HepG2 (cell line): Measurements from ENCODE around the gene TMTC1. TPM values are rescaled to one million over a fixed set of nuclear protein-coding genes. Genes with fewer than 3 reads are reported as not detected.

ENCODE experiments used
- HNRNPK ChIP-seq: fragments of 200-400 bp; formaldehyde crosslinking; IDR thresholded peaks from 2 replicates; pipeline ENCODE4 v1.6.1; 2018; ENCODE audit warnings: low read length, low read depth, moderate library complexity, mild to moderate bottlenecking; ENCODE audit not compliant: poor library complexity, severe bottlenecking
- MIER2 ChIP-seq: IDR thresholded peaks from 2 replicates; pipeline ENCODE4 v1.6.1; 2016; ENCODE audit warnings: missing biosample characterization, missing genetic modification reagents
- PAF1 ChIP-seq: IDR thresholded peaks from 2 replicates; pipeline ENCODE4 v1.6.1; 2016; ENCODE audit warnings: missing genetic modification reagents, missing compliant biosample characterization
- THYN1 ChIP-seq: sonication (generic); formaldehyde crosslinking; IDR thresholded peaks from 2 replicates; pipeline ENCODE4 v1.8.1; 2023; ENCODE audit warnings: low read depth, mild to moderate bottlenecking, moderate library complexity, missing genetic modification reagents, borderline replicate concordance
- ZNF263 ChIP-seq: sonication (generic); formaldehyde crosslinking; IDR thresholded peaks from 2 replicates; pipeline ENCODE4 v1.4.0; 2020; ENCODE audit warnings: missing genetic modification reagents
- ZNF350 ChIP-seq: sonication (generic); formaldehyde crosslinking; IDR thresholded peaks from 2 replicates; pipeline ENCODE4 v1.4.0; 2020; ENCODE audit warnings: mild to moderate bottlenecking, low read depth, missing genetic modification reagents, borderline replicate concordance
- polyA plus RNA-seq, 8 experiments: library from polyadenylated mRNA; depleted of rRNA in 3 of 8; stranded (reverse) in 7 of 8; unstranded in 1 of 8; fragments of >200 nt; fragmentation: Illumina TruSeq in 4 of 8; extraction: Trizol in 4 of 8; gene quantifications; 2 replicates each; pipeline versions ENCODE4 v1.2.1 to v1.2.3, GENCODE V29; 2011 to 2016; ENCODE audit warnings: low read depth in 4 of 8, missing spikeins in 1 of 8, mixed read lengths in 1 of 8; ENCODE audit not compliant: insufficient read depth in 1 of 8
- total RNA-seq, 5 experiments: library from RNA; depleted of rRNA; stranded (reverse); fragments of >200 nt; fragmentation: Illumina TruSeq; extraction: Trizol; gene quantifications; 2 replicates each; pipeline ENCODE4 v1.2.3, GENCODE V29; 2016; ENCODE audit warnings: low read depth in 1 of 5
- TF ChIP-seq, protein P1 (sequence below): sonication (generic); formaldehyde crosslinking; IDR thresholded peaks from 2 replicates; pipeline ENCODE4 v1.4.0; 2020; ENCODE audit warnings: mild to moderate bottlenecking, missing genetic modification reagents
- TF ChIP-seq, protein P2 (sequence below): sonication (generic); formaldehyde crosslinking; IDR thresholded peaks from 2 replicates; pipeline ENCODE4 v1.4.0; 2020; ENCODE audit warnings: missing genetic modification reagents
- TF ChIP-seq, protein P3 (sequence below): sonication (generic); formaldehyde crosslinking; IDR thresholded peaks from 2 replicates; pipeline ENCODE4 v1.4.0; 2020; ENCODE audit warnings: missing genetic modification reagents, mild to moderate bottlenecking, borderline replicate concordance
- TF ChIP-seq, protein P4 (sequence below): sonication (generic); formaldehyde crosslinking; IDR thresholded peaks from 2 replicates; pipeline ENCODE4 v1.5.0; 2020; ENCODE audit warnings: mild to moderate bottlenecking, missing genetic modification reagents, moderate library complexity

The TMTC1 gene
- total and polyA plus RNA-seq, 2 of the 13 experiments (the other 11 are each of a cell fraction or from before 2014, with no cell fraction given), result 0.69 to 1.8 TPM

DNA sequence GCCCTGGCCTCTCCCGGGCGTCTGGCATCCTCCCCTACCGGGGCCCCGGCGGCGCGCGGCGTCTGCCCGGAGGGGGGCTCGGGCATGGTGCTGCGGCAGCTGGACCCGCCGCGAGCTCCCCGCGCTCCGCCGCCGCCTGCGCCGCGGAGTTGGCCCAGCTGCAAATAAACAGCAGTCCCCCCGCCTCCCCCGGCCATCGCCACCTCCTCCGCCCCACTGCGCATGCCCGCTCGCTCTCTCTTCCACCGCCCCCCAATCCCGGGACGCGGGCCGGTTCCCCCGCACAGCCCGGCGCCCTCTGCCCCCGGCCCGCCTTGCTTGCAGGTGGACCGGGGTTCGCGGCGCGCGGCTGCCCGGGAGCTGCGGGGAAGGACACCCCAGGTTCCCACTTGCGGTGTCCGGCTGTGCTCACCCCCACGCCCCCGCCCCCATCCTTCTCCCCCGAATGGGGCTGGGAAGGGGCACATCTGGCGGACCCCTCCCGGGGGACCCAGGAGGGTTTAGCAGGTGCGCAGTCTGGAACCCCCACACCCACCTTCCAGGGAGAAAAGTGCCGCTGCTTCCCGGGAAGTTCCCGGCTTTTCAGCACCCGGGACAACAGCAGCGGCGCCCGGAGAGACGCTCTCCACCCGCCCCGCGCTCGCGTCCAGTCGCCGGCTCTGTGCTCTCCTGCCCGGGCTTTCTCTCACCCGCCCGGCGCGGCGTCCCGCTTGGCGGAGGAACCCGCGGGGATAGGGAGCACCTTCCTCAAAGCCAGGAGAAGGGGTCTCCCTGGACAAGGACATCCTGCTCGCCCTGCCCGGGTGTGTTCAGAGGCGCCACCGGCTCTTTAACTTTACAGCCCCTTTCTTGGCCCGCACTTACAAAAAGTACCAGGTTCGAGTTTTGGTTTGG is at the start of gene TMTC1 (continued):
- TF ChIP-seq, protein P1, sequence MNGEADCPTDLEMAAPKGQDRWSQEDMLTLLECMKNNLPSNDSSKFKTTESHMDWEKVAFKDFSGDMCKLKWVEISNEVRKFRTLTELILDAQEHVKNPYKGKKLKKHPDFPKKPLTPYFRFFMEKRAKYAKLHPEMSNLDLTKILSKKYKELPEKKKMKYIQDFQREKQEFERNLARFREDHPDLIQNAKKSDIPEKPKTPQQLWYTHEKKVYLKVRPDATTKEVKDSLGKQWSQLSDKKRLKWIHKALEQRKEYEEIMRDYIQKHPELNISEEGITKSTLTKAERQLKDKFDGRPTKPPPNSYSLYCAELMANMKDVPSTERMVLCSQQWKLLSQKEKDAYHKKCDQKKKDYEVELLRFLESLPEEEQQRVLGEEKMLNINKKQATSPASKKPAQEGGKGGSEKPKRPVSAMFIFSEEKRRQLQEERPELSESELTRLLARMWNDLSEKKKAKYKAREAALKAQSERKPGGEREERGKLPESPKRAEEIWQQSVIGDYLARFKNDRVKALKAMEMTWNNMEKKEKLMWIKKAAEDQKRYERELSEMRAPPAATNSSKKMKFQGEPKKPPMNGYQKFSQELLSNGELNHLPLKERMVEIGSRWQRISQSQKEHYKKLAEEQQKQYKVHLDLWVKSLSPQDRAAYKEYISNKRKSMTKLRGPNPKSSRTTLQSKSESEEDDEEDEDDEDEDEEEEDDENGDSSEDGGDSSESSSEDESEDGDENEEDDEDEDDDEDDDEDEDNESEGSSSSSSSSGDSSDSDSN, result peak; percentile 87
- TF ChIP-seq, protein P2, sequence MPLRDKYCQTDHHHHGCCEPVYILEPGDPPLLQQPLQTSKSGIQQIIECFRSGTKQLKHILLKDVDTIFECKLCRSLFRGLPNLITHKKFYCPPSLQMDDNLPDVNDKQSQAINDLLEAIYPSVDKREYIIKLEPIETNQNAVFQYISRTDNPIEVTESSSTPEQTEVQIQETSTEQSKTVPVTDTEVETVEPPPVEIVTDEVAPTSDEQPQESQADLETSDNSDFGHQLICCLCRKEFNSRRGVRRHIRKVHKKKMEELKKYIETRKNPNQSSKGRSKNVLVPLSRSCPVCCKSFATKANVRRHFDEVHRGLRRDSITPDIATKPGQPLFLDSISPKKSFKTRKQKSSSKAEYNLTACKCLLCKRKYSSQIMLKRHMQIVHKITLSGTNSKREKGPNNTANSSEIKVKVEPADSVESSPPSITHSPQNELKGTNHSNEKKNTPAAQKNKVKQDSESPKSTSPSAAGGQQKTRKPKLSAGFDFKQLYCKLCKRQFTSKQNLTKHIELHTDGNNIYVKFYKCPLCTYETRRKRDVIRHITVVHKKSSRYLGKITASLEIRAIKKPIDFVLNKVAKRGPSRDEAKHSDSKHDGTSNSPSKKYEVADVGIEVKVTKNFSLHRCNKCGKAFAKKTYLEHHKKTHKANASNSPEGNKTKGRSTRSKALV (CRISPR knock-in tag), result peak; percentile 51; the same call in 1 of the 2 replicates
- no peak for TF ChIP-seq PAF1 (CRISPR knock-in tag)
- peak; percentile 33; the same call in 1 of the 2 replicates for TF ChIP-seq ZNF263 (CRISPR knock-in tag)
- TF ChIP-seq THYN1 (CRISPR knock-in tag), result no peak
- peak; percentile 19; the same call in 1 of the 2 replicates for TF ChIP-seq MIER2 (CRISPR knock-in tag)
- TF ChIP-seq, protein P3, sequence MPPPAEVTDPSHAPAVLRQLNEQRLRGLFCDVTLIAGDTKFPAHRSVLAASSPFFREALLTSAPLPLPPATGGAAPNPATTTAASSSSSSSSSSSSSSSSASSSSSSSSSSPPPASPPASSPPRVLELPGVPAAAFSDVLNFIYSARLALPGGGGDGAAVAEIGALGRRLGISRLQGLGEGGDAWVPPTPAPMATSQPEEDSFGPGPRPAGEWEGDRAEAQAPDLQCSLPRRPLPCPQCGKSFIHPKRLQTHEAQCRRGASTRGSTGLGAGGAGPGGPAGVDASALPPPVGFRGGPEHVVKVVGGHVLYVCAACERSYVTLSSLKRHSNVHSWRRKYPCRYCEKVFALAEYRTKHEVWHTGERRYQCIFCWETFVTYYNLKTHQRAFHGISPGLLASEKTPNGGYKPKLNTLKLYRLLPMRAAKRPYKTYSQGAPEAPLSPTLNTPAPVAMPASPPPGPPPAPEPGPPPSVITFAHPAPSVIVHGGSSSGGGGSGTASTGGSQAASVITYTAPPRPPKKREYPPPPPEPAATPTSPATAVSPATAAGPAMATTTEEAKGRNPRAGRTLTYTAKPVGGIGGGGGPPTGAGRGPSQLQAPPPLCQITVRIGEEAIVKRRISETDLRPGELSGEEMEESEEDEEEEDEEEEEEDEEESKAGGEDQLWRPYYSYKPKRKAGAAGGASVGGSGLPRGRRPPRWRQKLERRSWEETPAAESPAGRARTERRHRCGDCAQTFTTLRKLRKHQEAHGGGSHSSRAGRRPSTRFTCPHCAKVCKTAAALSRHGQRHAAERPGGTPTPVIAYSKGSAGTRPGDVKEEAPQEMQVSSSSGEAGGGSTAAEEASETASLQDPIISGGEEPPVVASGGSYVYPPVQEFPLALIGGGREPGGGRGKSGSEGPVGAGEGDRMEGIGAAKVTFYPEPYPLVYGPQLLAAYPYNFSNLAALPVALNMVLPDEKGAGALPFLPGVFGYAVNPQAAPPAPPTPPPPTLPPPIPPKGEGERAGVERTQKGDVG (CRISPR knock-in tag), result no peak
- peak; percentile 54 for TF ChIP-seq HNRNPK
- TF ChIP-seq, protein P4, sequence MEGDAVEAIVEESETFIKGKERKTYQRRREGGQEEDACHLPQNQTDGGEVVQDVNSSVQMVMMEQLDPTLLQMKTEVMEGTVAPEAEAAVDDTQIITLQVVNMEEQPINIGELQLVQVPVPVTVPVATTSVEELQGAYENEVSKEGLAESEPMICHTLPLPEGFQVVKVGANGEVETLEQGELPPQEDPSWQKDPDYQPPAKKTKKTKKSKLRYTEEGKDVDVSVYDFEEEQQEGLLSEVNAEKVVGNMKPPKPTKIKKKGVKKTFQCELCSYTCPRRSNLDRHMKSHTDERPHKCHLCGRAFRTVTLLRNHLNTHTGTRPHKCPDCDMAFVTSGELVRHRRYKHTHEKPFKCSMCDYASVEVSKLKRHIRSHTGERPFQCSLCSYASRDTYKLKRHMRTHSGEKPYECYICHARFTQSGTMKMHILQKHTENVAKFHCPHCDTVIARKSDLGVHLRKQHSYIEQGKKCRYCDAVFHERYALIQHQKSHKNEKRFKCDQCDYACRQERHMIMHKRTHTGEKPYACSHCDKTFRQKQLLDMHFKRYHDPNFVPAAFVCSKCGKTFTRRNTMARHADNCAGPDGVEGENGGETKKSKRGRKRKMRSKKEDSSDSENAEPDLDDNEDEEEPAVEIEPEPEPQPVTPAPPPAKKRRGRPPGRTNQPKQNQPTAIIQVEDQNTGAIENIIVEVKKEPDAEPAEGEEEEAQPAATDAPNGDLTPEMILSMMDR (CRISPR knock-in tag), result no peak
- no peak for TF ChIP-seq ZNF350 (CRISPR knock-in tag)
